Ovary (tissue), 1 donor: Measurements from ENCODE around the gene TET2.

ENCODE experiments used
- EP300 ChIP-seq: sonication (generic); formaldehyde crosslinking; IDR thresholded peaks from one replicate; pipeline ENCODE4 v1.6.1; 2017; ENCODE audit warnings: antibody characterized with exemption
- POLR2A ChIP-seq: fragments of 450-650 bp; IDR thresholded peaks from one replicate; pipeline ENCODE4 v1.6.1; 2017; ENCODE audit warnings: antibody characterized with exemption, mild to moderate bottlenecking, moderate library complexity

DNA sequence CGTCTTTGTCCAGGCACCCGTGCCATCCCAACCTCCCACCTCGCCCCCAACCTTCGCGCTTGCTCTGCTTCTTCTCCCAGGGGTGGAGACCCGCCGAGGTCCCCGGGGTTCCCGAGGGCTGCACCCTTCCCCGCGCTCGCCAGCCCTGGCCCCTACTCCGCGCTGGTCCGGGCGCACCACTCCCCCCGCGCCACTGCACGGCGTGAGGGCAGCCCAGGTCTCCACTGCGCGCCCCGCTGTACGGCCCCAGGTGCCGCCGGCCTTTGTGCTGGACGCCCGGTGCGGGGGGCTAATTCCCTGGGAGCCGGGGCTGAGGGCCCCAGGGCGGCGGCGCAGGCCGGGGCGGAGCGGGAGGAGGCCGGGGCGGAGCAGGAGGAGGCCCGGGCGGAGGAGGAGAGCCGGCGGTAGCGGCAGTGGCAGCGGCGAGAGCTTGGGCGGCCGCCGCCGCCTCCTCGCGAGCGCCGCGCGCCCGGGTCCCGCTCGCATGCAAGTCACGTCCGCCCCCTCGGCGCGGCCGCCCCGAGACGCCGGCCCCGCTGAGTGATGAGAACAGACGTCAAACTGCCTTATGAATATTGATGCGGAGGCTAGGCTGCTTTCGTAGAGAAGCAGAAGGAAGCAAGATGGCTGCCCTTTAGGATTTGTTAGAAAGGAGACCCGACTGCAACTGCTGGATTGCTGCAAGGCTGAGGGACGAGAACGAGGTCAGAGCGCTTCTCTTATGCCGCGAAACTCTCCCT is at the start of gene TET2:
- no peak for TF ChIP-seq POLR2A
- TF ChIP-seq EP300, result no peak
